ENCODE measurements around the gene SF1.

SF1 gene

DNA sequence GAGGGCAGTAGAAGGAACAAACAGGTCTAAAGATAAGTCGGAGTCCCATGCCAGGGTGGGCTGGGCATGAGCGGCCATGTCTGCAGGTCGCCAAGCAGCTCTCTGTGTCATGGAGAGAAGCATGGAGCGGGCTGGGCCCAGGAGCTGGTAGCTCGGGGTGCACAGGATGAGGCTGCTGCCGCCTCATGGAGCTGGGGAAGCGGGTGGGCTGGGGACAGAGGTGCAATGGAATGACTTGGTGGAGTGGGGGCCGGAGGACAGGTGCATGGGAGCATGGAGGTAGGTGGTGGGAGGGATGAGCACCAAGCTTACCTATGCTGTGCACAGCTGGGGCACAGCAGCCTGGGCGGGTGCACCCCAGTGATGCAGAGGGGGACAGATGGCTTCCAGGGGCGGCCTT lies 58.9 kb downstream of the SF1 start:
- no peak overlapping the region for H3K4me3 ChIP-seq (ENCODE audit: low read length)
- no peak for DNase-seq (ENCODE audit: low read depth)
- TF ChIP-seq, protein P1, sequence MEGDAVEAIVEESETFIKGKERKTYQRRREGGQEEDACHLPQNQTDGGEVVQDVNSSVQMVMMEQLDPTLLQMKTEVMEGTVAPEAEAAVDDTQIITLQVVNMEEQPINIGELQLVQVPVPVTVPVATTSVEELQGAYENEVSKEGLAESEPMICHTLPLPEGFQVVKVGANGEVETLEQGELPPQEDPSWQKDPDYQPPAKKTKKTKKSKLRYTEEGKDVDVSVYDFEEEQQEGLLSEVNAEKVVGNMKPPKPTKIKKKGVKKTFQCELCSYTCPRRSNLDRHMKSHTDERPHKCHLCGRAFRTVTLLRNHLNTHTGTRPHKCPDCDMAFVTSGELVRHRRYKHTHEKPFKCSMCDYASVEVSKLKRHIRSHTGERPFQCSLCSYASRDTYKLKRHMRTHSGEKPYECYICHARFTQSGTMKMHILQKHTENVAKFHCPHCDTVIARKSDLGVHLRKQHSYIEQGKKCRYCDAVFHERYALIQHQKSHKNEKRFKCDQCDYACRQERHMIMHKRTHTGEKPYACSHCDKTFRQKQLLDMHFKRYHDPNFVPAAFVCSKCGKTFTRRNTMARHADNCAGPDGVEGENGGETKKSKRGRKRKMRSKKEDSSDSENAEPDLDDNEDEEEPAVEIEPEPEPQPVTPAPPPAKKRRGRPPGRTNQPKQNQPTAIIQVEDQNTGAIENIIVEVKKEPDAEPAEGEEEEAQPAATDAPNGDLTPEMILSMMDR (conservative IDR thresholded peaks at IDR 0.05; ENCODE audit: low read length) = no peak

GRCh38 chr11:64718780-64719124 lies 59.6 kb downstream of the SF1 start:
- TF ChIP-seq, protein P1 (conservative IDR thresholded peaks at IDR 0.05; ENCODE audit: low read length) = no peak
- no peak for DNase-seq (ENCODE audit: low read depth)
- no peak overlapping the region for H3K4me3 ChIP-seq (ENCODE audit: low read length)

DNA sequence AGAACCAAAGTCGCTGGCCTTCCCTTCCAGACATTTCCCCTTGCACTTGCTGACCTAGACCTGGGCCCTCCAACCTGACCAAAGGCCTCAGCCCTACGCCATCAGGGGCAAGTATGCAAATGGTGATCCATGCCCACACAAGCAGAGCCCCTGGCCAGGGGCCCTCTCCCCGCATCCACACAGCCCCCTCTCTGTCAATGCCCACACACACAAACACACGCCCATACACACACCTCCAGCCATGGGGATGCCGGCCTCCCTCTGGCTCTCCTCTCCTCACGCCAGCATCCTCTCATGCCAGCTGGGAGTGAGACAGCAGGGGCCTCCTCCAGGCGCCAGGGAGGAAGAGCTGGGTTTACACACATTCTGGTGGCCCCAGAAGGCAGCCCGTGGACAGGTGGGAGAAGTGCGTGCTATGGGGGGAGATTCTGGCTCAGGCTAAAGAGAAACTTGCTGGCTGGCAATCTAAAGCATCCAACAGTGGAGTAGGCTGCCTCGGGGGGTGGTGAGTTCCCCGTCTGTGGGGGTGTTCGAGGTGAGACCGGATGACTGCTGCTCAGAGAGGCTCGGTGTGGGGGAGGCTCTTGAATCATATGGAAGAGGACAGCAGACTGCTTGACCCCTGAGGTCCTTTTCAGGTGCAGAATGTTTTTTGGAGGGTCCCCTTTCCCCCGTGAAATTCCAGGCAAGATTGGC lies 60.1 kb downstream of the SF1 start:
- TF ChIP-seq, protein P1 (conservative IDR thresholded peaks at IDR 0.05; ENCODE audit: low read length) = no peak
- no peak for DNase-seq (ENCODE audit: low read depth)
- H3K4me3 ChIP-seq (ENCODE audit: low read length) = no peak overlapping the region

- DNase-seq (ENCODE audit: low read depth) = no peak
- H3K4me3 ChIP-seq (ENCODE audit: low read length) = no peak overlapping the region
- TF ChIP-seq, protein P1 (conservative IDR thresholded peaks at IDR 0.05; ENCODE audit: low read length) = no peak
Observed at GRCh38 chr11:64717268-64717578, 61.1 kb downstream of the SF1 start.

DNA sequence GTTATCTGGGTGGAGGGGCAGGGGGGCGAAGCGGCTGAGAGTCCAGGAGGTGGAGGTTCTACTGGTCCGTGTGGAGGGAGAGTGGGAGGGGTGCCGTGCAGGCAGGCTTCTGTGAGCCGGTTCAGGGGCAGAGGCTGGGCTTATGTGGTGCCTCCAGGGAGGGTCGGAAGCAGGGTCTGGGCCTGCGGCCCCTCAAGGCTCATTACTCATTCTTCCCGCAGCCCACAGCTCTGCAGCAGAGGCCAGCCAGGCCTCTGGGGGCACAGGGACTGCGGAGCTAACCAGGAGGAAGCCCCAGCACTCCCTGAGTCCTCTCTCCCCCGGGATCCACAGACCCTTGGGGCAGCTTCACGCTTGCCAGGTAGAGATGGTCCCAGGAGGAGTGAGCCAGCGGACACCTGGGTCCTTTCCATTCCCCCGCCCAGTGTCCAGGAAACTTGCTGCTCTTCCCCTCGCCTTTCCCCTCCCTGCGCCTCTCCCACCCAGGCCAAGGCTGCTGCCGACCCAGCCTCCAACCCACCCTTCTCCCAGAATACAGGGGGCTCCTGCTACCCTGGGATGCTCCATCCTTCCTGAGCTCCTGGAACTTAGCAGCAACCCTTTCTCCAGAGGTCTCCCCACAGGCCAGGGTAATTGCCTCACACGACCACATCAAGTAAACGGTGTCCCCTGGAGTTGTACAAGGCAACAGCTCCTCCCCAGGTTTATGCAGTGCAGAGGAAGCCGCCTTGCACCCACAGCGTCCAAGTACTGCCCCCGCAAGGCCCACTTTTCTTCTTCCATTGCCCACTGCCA lies 61.7 kb downstream of the SF1 start:
- TF ChIP-seq, protein P1 (conservative IDR thresholded peaks at IDR 0.05; ENCODE audit: low read length) = no peak
- no peak for DNase-seq (ENCODE audit: low read depth)
- H3K4me3 ChIP-seq (ENCODE audit: low read length) = no peak overlapping the region

DNA sequence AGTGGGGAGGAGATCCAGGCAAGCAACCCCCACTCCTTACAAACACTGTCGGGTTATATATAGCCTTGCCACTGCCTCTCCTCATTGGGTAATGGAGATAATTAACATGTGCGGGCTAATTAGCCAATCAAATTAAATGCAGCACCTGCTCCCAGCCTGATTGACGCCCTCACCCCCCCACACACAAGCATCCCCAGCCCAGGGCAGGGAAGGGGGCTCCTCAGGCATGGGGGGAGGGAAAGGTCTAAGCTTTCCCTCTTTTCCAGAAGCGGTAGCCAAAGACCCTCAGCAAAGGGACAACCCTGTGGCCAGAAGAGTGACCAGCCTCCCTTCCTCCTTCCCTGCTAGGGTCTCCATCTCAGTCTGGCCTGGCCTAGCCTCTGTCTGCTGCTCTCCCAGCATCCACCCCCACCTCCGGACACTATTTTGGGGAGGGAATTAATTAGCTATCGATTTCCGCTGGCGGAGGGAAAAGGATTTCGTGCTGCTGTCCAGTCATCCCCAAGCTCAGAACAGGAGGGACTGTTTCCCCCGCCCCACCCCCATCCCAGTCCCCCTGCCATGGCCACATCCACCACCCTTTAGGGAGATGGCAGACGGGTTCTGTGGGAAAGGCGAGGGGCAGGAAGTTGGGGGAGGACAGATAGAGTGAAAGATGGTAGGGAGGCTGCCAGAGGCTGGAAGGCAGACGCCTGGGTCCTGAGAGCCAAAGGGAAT lies 62.4 kb downstream of the SF1 start:
- no peak for DNase-seq (ENCODE audit: low read depth)
- TF ChIP-seq, protein P1 (conservative IDR thresholded peaks at IDR 0.05; ENCODE audit: low read length) = no peak
- H3K4me3 ChIP-seq (ENCODE audit: low read length) = no peak overlapping the region
